HFF-Myc (cell line): ENCODE data around the gene DMBX1.

ENCODE experiments used
- DNase-seq: peaks from one replicate; pipeline ENCODE4 v3.0.0-alpha.2; 2011; ENCODE audit warnings: low read depth; ENCODE audit errors: extremely low read depth
- H3K4me3 ChIP-seq: replicated peaks from 2 replicates; pipeline ENCODE4 v1.5.1; 2011; ENCODE audit warnings: low read depth, mild to moderate bottlenecking, control low read depth, low read length
- TF ChIP-seq, protein P1 (sequence below): IDR thresholded peaks from 2 replicates; pipeline ENCODE4 v1.5.1; 2012; ENCODE audit warnings: mild to moderate bottlenecking, low read depth, low read length, control low read depth; ENCODE audit errors: missing control alignments

The DMBX1 gene

DNA sequence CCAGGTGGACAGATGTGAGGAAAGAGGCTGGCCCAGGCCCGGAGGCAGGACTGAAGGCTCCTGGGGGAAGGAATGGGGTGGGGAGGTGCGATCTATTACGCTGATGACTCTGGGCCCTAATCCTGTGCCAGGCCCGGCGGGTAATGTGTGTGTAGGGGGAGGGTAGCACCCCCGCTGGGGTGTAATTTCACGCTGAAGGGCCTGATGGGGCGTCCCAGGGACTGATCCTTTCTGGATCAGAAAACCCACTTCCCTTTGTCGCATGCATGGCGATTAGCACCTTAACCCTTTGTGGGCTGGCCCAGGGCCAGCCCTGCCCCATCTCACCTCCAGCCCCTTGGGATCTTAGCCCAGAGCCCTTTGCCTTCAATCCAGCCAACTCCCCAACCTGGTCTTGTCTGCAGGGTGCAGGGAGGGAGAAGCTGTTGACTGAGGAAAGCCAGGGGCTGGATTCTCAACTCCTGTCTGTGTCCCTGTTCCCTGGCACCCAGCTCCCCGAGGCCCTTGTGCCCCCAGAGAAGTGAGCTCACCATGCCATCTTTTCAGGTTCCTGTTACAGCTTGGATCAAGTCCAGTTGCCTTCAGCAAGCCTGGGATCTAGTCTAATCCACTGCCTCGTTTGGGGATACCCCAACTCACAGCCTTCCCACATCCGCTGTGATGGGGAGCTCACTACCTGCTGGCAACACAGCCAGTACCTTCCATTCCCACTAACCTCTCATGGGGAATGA, 35.8 kb downstream of the DMBX1 start:
- no peak for DNase-seq
- no peak overlapping the region for H3K4me3 ChIP-seq
- TF ChIP-seq, protein P1, sequence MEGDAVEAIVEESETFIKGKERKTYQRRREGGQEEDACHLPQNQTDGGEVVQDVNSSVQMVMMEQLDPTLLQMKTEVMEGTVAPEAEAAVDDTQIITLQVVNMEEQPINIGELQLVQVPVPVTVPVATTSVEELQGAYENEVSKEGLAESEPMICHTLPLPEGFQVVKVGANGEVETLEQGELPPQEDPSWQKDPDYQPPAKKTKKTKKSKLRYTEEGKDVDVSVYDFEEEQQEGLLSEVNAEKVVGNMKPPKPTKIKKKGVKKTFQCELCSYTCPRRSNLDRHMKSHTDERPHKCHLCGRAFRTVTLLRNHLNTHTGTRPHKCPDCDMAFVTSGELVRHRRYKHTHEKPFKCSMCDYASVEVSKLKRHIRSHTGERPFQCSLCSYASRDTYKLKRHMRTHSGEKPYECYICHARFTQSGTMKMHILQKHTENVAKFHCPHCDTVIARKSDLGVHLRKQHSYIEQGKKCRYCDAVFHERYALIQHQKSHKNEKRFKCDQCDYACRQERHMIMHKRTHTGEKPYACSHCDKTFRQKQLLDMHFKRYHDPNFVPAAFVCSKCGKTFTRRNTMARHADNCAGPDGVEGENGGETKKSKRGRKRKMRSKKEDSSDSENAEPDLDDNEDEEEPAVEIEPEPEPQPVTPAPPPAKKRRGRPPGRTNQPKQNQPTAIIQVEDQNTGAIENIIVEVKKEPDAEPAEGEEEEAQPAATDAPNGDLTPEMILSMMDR: no peak

DNA sequence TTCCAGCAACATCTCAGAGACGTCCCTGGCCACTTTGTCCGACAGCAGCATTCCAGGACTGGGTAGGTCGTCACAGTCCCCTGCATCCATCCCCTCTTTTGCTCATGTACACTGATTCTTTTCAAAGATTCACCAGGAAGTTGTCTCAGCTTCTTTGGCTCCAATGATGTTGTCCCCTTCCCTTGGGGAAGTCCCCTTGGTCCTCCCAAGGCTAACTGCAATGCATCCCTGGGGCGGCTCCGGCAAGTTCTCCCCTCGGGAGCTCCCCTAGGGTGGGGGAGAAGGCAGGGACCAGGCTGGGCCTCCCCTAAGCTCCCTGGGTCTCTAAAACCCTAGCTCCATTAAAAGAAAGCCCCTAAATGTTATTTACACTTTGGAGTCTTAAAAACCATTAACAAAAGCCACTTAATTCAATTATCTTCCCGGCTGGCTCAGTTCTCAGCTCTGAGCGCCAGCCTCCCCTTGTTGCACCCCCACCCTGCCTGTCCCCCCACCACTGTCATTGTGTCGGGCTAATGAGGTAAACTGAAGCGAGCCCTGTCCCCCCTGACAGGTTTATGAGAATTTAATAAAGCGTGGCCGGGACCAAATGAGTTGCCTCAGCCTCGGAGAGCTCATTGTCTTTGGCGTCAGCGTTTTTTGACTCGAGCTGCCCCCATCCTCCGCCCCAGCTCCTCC, 36.5 kb downstream of the DMBX1 start:
- TF ChIP-seq, protein P1: no peak
- no peak for DNase-seq
- H3K4me3 ChIP-seq: no peak overlapping the region

DNA sequence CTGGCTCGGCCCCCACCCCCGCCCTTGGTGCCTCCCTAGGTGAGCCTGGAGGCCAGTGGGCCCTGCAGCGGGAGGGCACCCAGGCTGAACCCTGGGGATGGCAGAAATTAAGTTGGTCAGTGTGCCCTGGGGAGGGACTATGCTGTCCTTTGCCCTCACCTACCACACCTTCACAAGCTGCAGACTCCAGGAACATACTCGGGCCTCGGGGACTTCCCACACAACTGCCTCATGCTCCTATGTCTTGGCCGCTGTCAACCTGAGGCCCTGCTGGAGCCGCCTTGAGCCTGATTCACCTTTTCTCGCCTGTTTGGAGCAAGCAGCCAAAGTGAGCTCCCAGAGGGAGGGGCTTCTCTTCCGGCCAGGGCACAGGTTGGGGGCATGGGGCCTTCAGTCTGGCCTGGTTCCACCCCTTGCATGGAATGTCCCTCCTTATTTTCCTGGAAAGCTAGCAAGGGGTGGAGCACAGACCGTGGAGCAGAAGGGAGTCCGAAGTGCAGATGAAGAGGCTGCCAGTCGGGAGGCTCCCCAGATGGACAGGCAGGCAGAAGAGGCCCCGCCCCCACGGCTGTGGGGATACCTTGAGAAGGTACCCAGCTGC, 37.2 kb downstream of the DMBX1 start:
- H3K4me3 ChIP-seq: no peak overlapping the region

DNA sequence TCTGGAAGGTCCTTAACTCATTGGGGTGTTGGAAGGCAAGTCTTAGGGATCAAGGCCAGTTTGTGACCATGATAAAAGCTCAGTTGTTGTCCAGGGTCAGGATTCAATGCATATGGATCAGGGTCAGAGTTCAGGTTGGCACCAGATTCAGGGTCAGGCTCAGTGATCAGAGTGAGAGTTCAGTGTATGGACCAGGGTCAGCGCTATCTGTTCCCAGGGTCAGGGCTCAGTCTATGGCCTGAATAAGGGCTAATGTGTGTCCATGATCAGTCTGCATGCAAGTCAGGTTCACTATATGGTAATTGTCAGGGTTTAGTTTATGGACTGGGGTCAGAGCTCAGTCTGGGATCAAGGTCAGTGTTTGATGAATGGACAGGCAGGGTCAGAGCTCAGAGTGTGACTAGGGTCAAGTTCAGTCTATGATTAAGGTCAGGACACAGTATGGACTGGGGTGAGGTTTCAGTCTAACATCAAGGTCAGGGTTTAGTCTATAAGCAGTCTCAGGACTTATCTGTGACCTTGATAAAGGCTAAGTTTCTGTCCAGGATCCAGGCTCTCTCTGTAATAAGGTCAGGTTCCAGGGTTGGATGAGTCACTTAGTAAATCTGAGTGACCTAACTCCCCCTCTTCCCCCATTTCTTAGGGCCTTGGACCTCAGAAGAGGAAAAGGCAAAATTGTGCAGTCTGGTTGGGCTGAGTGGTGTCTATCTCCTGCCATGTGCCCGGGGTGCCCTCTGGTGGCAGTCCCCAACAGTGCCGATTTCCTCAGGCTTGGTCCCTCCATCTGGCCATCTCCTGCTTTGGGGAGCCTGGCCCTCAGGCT, 38.0 kb downstream of the DMBX1 start:
- no peak for DNase-seq

More for the DNA sequence above, 37.2 kb downstream of the DMBX1 start:
- TF ChIP-seq, protein P1: no peak
- no peak for DNase-seq

GRCh38 chr1:46528297-46528955, 38.8 kb downstream of the DMBX1 start:
- TF ChIP-seq, protein P1: peak; percentile 24
- no peak for DNase-seq
- no peak overlapping the region for H3K4me3 ChIP-seq

More for the DNA sequence above, 38.0 kb downstream of the DMBX1 start:
- no peak overlapping the region for H3K4me3 ChIP-seq
- TF ChIP-seq, protein P1: peak; percentile 88
